Skeletal muscle cell (primary cell): Measurements from ENCODE around the gene SLC28A2.

ENCODE experiments used
- DNase-seq: peaks from one replicate; pipeline ENCODE4 v3.0.0-alpha.2; 2010; ENCODE audit warnings: low read depth
- H3K4me3 ChIP-seq: 2 replicates; pipeline ENCODE4 v1.5.1; 2011; ENCODE audit warnings: low read depth, mild to moderate bottlenecking, control low read depth, low read length, moderate library complexity

The SLC28A2 gene

DNA sequence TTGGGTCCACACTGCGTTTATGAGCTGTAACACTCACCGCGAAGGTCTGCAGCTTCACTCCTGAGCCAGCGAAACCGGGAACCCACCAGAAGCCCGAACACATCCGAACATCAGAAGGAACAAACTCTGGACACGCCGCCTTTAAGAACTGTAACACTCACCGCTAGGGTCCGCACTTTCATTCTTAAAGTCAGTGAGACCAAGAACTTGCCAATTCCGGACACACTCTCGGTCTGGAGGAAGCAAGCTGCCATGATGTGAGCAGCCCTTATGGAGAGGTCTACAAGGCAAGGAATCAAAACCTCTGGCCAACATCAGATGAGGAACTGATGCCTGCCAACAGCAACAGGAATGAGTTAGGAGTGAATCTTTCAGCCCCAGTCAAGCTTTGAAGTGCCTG, 62.9 kb downstream of the SLC28A2 start:
- DNase-seq = no peak
- H3K4me3 ChIP-seq = no peak overlapping the region

DNA sequence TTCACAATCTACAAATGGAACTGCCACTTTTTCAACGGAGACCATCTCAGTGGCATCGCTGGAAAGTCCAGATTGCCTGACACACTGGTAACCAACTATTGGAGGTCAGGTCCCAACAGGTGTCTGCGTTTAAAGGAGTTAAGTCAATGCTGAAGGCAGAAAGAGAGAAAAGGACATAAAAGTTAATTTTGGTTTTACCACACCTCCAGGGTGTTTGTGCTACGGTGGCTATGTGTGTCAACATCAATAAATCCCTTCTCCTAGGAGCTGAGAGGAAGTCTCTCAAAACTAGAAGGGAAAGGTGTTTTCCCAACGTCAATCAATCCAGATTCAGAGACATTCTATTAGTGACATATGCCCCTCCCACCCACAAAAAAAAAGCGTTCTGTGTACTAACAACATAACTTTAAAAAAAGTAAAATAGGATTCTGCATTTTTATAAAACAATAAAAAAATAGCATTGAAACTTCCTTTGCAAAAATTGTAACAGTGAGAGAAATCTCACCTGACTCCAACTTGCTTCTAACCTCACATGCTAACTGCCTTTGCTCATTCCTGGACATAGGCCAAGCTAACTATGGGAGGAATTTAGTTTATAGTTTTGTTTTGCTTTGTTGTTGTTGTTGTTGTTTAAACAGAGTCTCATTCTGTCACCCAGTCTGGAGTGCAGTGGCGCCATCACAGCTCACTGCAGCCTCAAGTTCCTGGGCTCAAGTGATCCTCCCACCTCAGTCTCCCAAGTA, 67.6 kb downstream of the SLC28A2 start:
- DNase-seq = no peak

DNA sequence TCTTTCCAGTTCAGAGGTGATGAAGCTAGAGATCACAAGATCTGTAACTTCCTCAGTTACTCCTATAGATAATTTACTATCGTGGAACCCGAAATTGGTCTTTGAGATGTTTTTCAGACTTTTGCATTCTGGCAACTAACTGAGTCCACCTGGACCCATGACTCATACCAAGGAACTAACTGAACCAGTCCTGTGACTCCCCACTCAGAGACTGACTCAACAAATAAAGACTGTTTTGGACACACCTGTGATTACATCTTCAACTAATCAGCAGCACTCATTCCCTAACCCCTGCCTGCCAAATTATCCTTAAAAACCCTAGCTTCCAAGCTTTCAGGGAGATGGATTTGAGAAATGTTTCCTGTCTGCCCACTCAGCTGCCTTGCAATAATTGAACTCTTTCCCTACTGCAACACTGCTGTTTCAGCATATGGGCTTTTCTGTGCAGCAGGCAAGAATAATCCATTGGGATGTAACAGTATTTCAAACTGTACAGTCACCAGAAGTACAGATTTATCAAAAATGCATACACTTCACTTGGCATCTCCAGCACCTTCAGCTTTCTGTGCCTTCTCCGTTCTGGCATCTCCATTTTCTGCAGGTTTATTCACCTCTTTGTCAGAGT, 68.7 kb downstream of the SLC28A2 start:
- no peak for DNase-seq

More for the DNA sequence above, 67.6 kb downstream of the SLC28A2 start:
- no peak overlapping the region for H3K4me3 ChIP-seq

DNA sequence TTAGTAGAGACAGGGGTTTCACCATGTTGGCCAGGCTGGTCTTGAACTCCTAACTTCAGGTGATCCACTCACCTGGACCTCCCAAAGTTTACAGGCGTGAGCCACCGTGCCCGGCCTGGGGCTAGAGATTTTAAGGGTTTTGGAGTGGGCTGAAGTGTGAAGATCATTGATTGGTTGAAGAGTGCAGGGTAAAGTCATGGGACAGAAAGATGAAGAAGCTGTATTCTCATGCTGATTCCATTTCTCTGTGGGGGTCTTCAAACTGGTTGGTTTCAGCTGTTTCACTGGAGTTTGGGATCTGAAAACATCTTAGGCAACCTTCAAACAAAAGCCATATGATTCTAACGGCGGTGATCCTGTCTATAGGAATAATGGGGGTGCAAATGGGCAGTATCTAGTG, 74.2 kb downstream of the SLC28A2 start:
- no peak overlapping the region for H3K4me3 ChIP-seq
- no peak for DNase-seq

More for the DNA sequence above, 68.7 kb downstream of the SLC28A2 start:
- no peak overlapping the region for H3K4me3 ChIP-seq

- DNase-seq = no peak
- H3K4me3 ChIP-seq = no peak overlapping the region
Observed at GRCh38 chr15:45326741-45327140, 74.7 kb downstream of the SLC28A2 start.
